Measurements from ENCODE around the gene EMP2. TPM values are rescaled to one million over a fixed set of nuclear protein-coding genes. Genes with fewer than 3 reads are reported as not detected.
A peak's percentile ranks its signal among the peaks of the same experiment; 100 is the strongest.

The EMP2 gene
- polyA plus RNA-seq, 3 donors = not detected

DNA sequence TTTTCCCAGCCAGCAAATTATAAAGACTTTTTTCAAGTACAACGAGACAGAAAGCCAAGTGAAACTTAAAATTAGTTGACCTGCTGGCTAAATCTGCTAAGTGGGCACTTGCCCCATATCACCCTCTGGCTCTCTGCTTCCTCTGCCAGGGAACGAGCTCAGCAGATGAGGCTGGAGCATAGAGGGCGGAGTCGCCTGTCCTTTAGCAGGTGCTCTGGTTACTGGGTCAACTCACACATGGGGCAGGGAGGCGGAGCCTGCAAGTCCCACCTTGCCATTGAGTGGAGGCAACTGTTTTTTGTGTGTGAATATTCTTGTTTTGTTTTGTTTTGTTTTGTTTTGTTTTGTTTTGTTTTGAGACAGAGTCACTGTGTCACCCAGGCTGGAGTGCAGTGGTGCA lies 62.5 kb downstream of the EMP2 start:
- H3K9ac ChIP-seq (ENCODE audit: insufficient read depth, low read length, poor library complexity, severe bottlenecking) = no peak overlapping the region
- intact Hi-C loops (cut with micrococcal nuclease) = loop anchor here in 1 of 2 donors (5.0 kb wide), 1 partner anchor 404 kb away; no protein-coding TSS in a partner anchor
- WGBS (ENCODE audit: insufficient coverage) = 86% methylated on average over 5 of the region's 5 CpGs
- Mint-ChIP-seq H3K4me1 (peaks cover 22% of the 10 kb centered on the region), H3K27ac (no peak overlapping the region), H3K9me3 (peaks cover 4 to 18% (median 12%) of the 10 kb centered on the region in 7 donors), H3K36me3 (no peaks in the 10 kb centered on the region), H3K4me3 (no peak overlapping the region), H3K27me3 (ENCODE audit: low read depth in 3 of 3) (peaks cover 0 to 1% (median 1%) of the 10 kb centered on the region in 3 donors)
- H3K27ac ChIP-seq (ENCODE audit: low read depth in 1 of 2, low read length in 2 of 2) = no peak overlapping the region
- no peaks in the 10 kb centered on the region for H4K20me1 ChIP-seq (ENCODE audit: insufficient read depth, low read length)
- no peak for DNase-seq
- no peak overlapping the region for H2AFZ ChIP-seq (ENCODE audit: insufficient read depth, low read depth, low read length, poor library complexity, severe bottlenecking)
- H3K9me3 ChIP-seq (replicated peaks in 1 of 2; ENCODE audit: control insufficient read depth in 1 of 2, insufficient read depth in 1 of 2, low read length in 2 of 2) = peaks cover 0 to 5% of the 10 kb centered on the region in 2 donors
- H3K79me2 ChIP-seq (ENCODE audit: insufficient read depth, low read length) = no peaks in the 10 kb centered on the region
- no peak overlapping the region for H3K4me3 ChIP-seq (replicated peaks in 1 of 3; ENCODE audit: low read depth in 2 of 3, low read length in 3 of 3)
- peaks cover 16 to 20% of the 10 kb centered on the region in 2 donors for H3K4me1 ChIP-seq (ENCODE audit: control insufficient read depth in 1 of 2, insufficient read depth in 2 of 2, low read length in 2 of 2)
- no peaks in the 10 kb centered on the region for H3K27me3 ChIP-seq (ENCODE audit: control insufficient read depth in 2 of 2, insufficient read depth in 2 of 2, low read length in 2 of 2)
- no peaks in the 10 kb centered on the region for H3K36me3 ChIP-seq (replicated peaks in 1 of 2; ENCODE audit: control insufficient read depth in 1 of 2, insufficient read depth in 2 of 2, low read length in 2 of 2)
- H3K4me2 ChIP-seq (replicated peaks; ENCODE audit: extremely low read depth, low read length, poor library complexity, severe bottlenecking) = no peak overlapping the region
- TF ChIP-seq, protein P1, sequence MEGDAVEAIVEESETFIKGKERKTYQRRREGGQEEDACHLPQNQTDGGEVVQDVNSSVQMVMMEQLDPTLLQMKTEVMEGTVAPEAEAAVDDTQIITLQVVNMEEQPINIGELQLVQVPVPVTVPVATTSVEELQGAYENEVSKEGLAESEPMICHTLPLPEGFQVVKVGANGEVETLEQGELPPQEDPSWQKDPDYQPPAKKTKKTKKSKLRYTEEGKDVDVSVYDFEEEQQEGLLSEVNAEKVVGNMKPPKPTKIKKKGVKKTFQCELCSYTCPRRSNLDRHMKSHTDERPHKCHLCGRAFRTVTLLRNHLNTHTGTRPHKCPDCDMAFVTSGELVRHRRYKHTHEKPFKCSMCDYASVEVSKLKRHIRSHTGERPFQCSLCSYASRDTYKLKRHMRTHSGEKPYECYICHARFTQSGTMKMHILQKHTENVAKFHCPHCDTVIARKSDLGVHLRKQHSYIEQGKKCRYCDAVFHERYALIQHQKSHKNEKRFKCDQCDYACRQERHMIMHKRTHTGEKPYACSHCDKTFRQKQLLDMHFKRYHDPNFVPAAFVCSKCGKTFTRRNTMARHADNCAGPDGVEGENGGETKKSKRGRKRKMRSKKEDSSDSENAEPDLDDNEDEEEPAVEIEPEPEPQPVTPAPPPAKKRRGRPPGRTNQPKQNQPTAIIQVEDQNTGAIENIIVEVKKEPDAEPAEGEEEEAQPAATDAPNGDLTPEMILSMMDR (IDR thresholded peaks at IDR 0.05) = no peak

DNA sequence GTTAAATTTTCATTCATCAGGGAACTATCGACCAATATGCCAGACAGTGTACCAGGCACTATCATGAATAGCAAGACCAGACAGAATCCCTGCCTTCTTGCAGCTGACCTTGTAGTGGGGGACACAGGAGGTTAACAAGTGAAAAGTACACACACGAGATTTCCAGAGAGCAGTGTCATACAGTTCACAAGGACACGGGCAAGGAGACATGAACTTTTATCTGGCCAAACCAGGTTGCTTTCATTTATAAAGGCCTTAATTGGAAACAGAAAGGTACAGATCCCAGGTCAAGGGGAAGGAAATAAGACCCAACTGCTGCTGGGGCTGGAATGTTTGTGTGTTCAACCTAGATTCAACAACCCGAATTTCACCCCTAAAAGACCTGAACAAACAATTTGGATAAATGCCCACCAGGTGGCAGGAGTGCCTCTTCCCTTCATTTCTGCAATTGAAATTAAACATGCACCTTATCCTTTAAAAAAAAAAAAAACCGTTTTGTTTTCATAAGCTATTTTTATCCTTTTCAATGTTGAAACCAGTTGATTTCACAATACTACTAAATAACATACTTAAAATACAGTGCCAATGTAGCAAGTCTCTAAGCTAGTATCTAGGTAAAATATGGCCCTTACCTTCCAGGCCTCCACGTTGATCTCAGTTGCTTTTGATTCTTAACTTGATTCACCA lies 65.9 kb downstream of the EMP2 start:
- Histone ChIP-seq H3K4me3 (replicated peaks in 1 of 3; ENCODE audit: low read depth in 2 of 3, low read length in 3 of 3) (no peak overlapping the region), H4K20me1 (ENCODE audit: insufficient read depth, low read length) (no peaks in the 10 kb centered on the region), H3K4me1 (ENCODE audit: control insufficient read depth in 1 of 2, insufficient read depth in 2 of 2, low read length in 2 of 2) (peaks cover 16 to 20% of the 10 kb centered on the region in 2 donors), H3K4me2 (replicated peaks; ENCODE audit: extremely low read depth, low read length, poor library complexity, severe bottlenecking) (peak overlapping the region; percentile 34), H3K9me3 (replicated peaks in 1 of 2; ENCODE audit: control insufficient read depth in 1 of 2, insufficient read depth in 1 of 2, low read length in 2 of 2) (peaks cover 0 to 5% of the 10 kb centered on the region in 2 donors), H3K79me2 (ENCODE audit: insufficient read depth, low read length) (no peaks in the 10 kb centered on the region), H3K27ac (ENCODE audit: low read depth in 1 of 2, low read length in 2 of 2) (no peak overlapping the region), H3K36me3 (replicated peaks in 1 of 2; ENCODE audit: control insufficient read depth in 1 of 2, insufficient read depth in 2 of 2, low read length in 2 of 2) (no peaks in the 10 kb centered on the region), H3K27me3 (ENCODE audit: control insufficient read depth in 2 of 2, insufficient read depth in 2 of 2, low read length in 2 of 2) (no peaks in the 10 kb centered on the region), H3K9ac (ENCODE audit: insufficient read depth, low read length, poor library complexity, severe bottlenecking) (no peak overlapping the region), H2AFZ (ENCODE audit: insufficient read depth, low read depth, low read length, poor library complexity, severe bottlenecking) (no peak overlapping the region)
- Mint-ChIP-seq H3K27ac (peak overlapping the region in 5 of 7 donors; percentile 19 to 88 (median 32)), H3K36me3 (no peaks in the 10 kb centered on the region), H3K4me1 (peaks cover 21% of the 10 kb centered on the region), H3K4me3 (peak overlapping the region in 1 of 2 donors; percentile 35), H3K9me3 (peaks cover 2 to 14% (median 11%) of the 10 kb centered on the region in 7 donors), H3K27me3 (ENCODE audit: low read depth in 3 of 3) (no peaks in the 10 kb centered on the region)
- WGBS (ENCODE audit: insufficient coverage) = 49% methylated on average over 5 of the region's 6 CpGs
- TF ChIP-seq, protein P1 (IDR thresholded peaks at IDR 0.05) = peak; percentile 83
- peak; percentile 56 to 76 (median 64) for DNase-seq
- intact Hi-C loops (cut with micrococcal nuclease) = loop anchor here (2.0 to 5.0 kb wide), 3 partner anchors 222 to 408 kb away; no protein-coding TSS in a partner anchor
